ENCODE results near the gene TCP11L1.

The TCP11L1 gene

DNA sequence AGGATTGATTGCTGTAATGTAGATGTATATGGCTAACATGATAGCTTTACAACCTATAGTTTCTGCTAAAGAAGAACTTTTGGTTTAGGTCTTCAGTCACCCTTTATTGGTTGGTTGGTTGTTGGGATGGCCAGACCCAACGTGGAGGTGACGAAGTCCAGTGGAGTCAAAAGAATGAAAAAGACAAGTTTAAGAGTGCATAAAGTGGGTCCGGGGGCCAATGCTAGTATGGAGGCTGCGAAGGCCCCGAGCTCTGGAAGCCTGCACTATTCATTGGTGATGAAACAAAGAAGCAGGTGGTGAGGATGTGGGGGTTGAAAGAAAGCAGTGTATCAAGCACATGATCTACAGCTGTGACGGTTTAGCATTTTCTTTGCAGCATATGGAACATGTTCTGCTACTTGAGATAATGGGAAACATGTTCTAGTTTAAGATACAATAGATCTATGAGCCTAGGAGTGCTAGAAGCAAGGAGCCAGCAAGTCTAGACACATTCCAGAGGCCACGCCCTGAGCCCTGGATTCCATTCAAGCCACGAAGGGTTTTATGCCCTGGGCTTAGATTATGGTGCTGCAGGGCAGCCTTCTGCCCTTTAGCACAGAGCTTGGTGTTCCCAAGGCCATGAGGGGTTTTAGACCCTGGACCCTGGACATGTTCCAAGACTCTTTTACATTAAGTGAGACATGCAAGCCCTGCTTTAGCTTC, 6.3 kb downstream of the TCP11L1 start:
- TF ChIP-seq CTCF (conservative IDR thresholded peaks at IDR 0.05), result no peak
- peak overlapping the region; percentile 77 for H3K27ac ChIP-seq

DNA sequence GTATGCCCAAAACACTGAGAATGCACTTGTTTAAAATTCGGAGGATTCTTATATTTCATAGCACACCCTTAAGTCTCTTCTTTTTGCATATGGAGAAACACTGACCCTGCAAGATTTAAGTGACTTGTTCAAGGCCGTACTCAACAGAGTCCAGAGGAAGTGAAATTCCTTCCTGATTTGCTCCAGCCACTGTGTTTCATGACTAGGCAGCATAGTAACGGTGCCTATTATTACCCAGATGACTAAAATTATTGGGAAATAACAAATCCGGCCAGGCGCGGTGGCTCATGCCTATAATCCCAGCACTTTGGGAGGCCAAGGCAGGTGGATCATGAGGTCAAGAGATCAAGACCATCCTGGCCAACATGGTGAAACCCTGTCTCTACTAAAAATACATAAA, 9.3 kb downstream of the TCP11L1 start:
- peak overlapping the region; percentile 77 for H3K27ac ChIP-seq

DNA sequence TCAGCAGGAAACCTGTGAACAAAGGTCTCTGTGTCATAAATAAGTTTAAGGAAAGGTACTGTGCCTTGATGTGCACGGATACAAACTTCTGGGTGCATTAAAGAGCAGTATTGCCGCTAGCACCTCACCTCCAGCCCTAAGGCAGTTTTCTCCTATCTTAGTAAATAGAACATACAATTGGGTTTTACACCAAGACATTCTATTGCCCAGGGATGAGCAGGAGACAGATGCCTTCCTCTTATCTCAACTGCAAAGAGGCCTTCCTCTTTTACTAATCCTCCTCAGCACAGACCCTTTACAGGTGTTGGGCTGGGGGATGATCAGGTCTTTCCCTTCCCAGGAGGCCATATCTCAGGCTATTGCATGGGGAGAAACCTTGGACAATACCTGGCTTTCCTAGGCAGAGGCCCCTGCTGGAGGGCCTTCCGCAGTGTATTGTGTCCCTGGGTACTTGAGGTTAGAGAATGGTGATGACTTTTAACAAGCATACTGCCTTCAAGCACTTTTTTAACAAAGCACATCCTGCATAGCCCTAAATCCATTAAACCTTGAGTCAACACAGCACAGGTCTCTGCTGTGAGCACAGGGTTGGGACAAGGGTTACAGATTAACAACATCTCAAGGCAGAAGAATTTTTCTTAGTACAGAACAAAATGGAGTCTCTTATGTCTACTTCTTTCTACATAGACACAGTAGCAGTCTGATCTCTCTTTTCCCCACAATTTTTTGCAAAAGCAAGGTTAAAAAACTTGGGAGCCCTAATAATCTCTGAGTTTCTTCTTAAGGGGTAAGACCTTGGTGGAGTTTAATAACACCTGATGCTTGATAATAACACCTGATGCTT, 10.4 kb downstream of the TCP11L1 start:
- H3K27ac ChIP-seq, result peak overlapping the region; percentile 77

- TF ChIP-seq CTCF (conservative IDR thresholded peaks at IDR 0.05), result no peak
- H3K27ac ChIP-seq, result no peak overlapping the region; the same call in 1 of the 2 replicates
Measured at GRCh38 chr11:33052231-33052630, 12.9 kb downstream of the TCP11L1 start.

DNA sequence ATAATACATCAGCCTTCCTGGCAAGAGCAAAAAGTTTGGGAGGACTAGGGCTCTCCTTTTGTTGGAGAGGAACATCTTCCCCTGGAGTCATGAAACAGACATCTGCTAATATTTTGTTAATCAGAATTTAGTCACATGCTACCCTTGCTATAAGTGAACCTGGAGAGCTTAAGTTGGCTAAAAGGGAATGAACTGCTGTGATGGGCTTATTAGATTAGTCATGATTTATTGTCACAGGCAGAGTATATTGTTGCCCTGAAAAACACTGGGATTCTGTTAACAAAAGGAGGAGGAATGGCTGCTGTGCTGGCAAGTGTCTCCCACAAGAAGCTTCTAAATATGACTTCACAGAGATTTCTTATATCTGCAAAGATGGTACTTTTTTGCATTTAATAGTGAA, 16.0 kb downstream of the TCP11L1 start:
- no peak overlapping the region for H3K27ac ChIP-seq
- TF ChIP-seq CTCF (conservative IDR thresholded peaks at IDR 0.05), result no peak

GRCh38 chr11:33057284-33057683, 17.9 kb downstream of the TCP11L1 start:
- no peak for TF ChIP-seq CTCF (conservative IDR thresholded peaks at IDR 0.05)

GRCh38 chr11:33059331-33060007, 20.1 kb downstream of the TCP11L1 start:
- no peak for TF ChIP-seq CTCF (conservative IDR thresholded peaks at IDR 0.05)

More at GRCh38 chr11:33057284-33057683, 17.9 kb downstream of the TCP11L1 start:
- no peak overlapping the region for H3K27ac ChIP-seq

GRCh38 chr11:33060271-33060670, 20.9 kb downstream of the TCP11L1 start:
- TF ChIP-seq CTCF (conservative IDR thresholded peaks at IDR 0.05), result no peak
- no peak overlapping the region for H3K27ac ChIP-seq

More at GRCh38 chr11:33059331-33060007, 20.1 kb downstream of the TCP11L1 start:
- no peak overlapping the region for H3K27ac ChIP-seq
